SK-N-SH treated with all-trans-retinoic acid at 6 μM for 48 hours (cell line): Measurements from ENCODE around the gene STARD5.

ENCODE experiments used
- ARNTL ChIP-seq: fragments of 450-650 bp; formaldehyde crosslinking; IDR thresholded peaks from 2 replicates; pipeline ENCODE4 v1.5.0; 2020; ENCODE audit warnings: low read depth, mild to moderate bottlenecking, moderate library complexity, borderline replicate concordance
- ESRRG ChIP-seq: fragments of 250-450 bp; sonication (Bioruptor Pico); IDR thresholded peaks from 2 replicates; pipeline ENCODE4 v1.6.1; 2021; ENCODE audit warnings: mild to moderate bottlenecking
- GLIS3 ChIP-seq: fragments of 250-450 bp; sonication (Bioruptor Pico); IDR thresholded peaks from 2 replicates; pipeline ENCODE4 v1.5.0; 2020; ENCODE audit warnings: mild to moderate bottlenecking, moderate library complexity
- OSR1 ChIP-seq: fragments of 250-450 bp; sonication (Bioruptor Pico); IDR thresholded peaks from 2 replicates; pipeline ENCODE4 v1.8.0; 2022; ENCODE audit warnings: moderate library complexity, mild to moderate bottlenecking, inconsistent platforms
- PPARA ChIP-seq: fragments of 250-450 bp; sonication (Bioruptor Pico); IDR thresholded peaks from 2 replicates; pipeline ENCODE4 v1.5.0; 2020; ENCODE audit warnings: mild to moderate bottlenecking, borderline replicate concordance
- RARB ChIP-seq: fragments of 250-450 bp; sonication (Bioruptor Pico); IDR thresholded peaks from 2 replicates; pipeline ENCODE4 v1.8.0; 2021; ENCODE audit warnings: mild to moderate bottlenecking, moderate library complexity
- TCF4 ChIP-seq: fragments of 250-450 bp; sonication (Bioruptor Pico); IDR thresholded peaks from 2 replicates; pipeline ENCODE4 v1.8.0; 2021; ENCODE audit warnings: mild to moderate bottlenecking, moderate library complexity, borderline replicate concordance
- TOX ChIP-seq: fragments of 250-450 bp; sonication (Bioruptor Pico); IDR thresholded peaks from 2 replicates; pipeline ENCODE4 v1.8.0; 2021; ENCODE audit warnings: mild to moderate bottlenecking, moderate library complexity, borderline replicate concordance
- TSHZ2 ChIP-seq: fragments of 250-450 bp; sonication (Bioruptor Pico); IDR thresholded peaks from 2 replicates; pipeline ENCODE4 v1.5.0; 2020; ENCODE audit warnings: mild to moderate bottlenecking, moderate library complexity
- ZFP3 ChIP-seq: fragments of 250-450 bp; sonication (Bioruptor Pico); IDR thresholded peaks from 2 replicates; pipeline ENCODE4 v1.5.0; 2020; ENCODE audit warnings: mild to moderate bottlenecking, moderate library complexity
- ZFP30 ChIP-seq: fragments of 450-650 bp; formaldehyde crosslinking; IDR thresholded peaks from 2 replicates; pipeline ENCODE4 v1.5.0; 2022; ENCODE audit warnings: mild to moderate bottlenecking, moderate library complexity
- ZNF565 ChIP-seq: fragments of 450-650 bp; formaldehyde crosslinking; conservative IDR thresholded peaks from 2 replicates; pipeline ENCODE4 v1.5.0; 2020; ENCODE audit warnings: low read depth, mild to moderate bottlenecking, moderate library complexity
- TF ChIP-seq, protein P1 (sequence below): fragments of 250-450 bp; sonication (Bioruptor Pico); IDR thresholded peaks from 2 replicates; pipeline ENCODE4 v1.8.0; 2020; ENCODE audit warnings: mild to moderate bottlenecking, moderate library complexity, borderline replicate concordance

- TF ChIP-seq ZFP30 (CRISPR knock-in tag) (no peak), RARB (CRISPR knock-in tag) (no peak), TOX (no peak), TSHZ2 (CRISPR knock-in tag) (no peak), ZNF565 (CRISPR knock-in tag) (no peak), PPARA (CRISPR knock-in tag) (no peak), ZFP3 (CRISPR knock-in tag) (no peak), GLIS3 (no peak), OSR1 (CRISPR knock-in tag) (no peak), TCF4 (CRISPR knock-in tag) (no peak), ARNTL (CRISPR knock-in tag) (no peak), ESRRG (CRISPR knock-in tag) (no peak)
- TF ChIP-seq, protein P1, sequence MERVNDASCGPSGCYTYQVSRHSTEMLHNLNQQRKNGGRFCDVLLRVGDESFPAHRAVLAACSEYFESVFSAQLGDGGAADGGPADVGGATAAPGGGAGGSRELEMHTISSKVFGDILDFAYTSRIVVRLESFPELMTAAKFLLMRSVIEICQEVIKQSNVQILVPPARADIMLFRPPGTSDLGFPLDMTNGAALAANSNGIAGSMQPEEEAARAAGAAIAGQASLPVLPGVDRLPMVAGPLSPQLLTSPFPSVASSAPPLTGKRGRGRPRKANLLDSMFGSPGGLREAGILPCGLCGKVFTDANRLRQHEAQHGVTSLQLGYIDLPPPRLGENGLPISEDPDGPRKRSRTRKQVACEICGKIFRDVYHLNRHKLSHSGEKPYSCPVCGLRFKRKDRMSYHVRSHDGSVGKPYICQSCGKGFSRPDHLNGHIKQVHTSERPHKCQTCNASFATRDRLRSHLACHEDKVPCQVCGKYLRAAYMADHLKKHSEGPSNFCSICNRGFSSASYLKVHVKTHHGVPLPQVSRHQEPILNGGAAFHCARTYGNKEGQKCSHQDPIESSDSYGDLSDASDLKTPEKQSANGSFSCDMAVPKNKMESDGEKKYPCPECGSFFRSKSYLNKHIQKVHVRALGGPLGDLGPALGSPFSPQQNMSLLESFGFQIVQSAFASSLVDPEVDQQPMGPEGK = no peak
These were observed 2.3 kb downstream of the STARD5 start for GRCh38 chr15:81321667-81322066.
